Right renal cortex interstitium (tissue), 3 donors: ENCODE results near the gene SEM1. TPM values are rescaled to one million over a fixed set of nuclear protein-coding genes. Genes with fewer than 3 reads are reported as not detected.
"Not testable (repeated sequence)": the region's sequence is repeated elsewhere in the genome, so short reads cannot be mapped to it uniquely, and the experiment has no call there.

Source experiments
- DNase-seq, 3 donors: peaks; one replicate each; pipeline ENCODE4 v3.0.0-alpha.2; 2013; ENCODE audit warnings: low read depth in 3 of 3, low spot score in 2 of 3
- polyA plus RNA-seq, 3 donors: library from polyadenylated mRNA; unstranded; fragments of 120-200 nt; gene quantifications; one replicate each; pipeline ENCODE4 v1.2.1, GENCODE V29; 2013; ENCODE audit not compliant: insufficient read length in 3 of 3

The SEM1 gene
- 100 to 1,000 TPM; 238 to 250 (median 250) TPM for polyA plus RNA-seq

DNA sequence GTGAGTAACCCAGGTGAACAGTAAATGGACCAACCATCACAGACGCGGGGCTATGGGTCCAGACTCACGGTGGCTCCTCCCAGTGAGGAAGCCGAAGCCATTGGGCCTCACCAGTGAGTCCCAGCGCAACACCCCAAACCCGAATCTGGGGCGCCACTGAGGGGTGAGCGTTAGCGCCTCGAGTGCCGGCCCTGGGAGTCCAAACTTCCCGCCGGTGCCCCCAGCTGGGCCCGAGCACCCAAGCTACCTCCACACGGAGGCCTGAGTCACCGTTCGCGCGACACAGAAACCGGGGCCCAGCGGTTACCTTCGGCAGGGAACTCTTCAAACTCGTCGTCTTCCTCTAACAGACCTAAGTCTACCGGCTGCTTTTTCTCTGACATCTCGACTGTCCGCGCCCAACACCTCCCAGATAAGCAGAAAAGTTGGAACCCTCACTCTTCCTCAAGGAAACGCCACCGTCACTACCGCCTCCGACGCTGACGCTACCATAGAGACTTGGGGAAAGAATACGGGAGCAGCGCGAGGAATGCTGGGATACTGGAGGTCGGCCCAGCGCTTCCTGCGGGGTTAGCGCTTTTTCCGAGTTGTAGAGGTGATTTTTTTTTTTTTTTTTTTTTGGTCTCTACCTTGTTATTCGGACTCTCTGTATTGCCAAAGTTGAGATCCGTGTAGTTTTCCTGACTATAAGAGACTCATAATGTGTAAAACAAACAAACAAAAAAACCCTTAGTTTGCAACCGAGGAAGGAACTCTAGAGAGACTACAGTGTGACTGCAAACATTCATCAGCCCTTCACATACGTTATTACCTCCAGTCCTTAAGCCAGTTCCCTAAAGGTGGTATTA, at the start of gene SEM1:
SEM1 (minus strand) TSS at position 466 of the 848 bp plus-strand sequence; CDS start at position 383, 83 bp downstream.
- DNase-seq = peak; percentile 74 to 85 (median 79)

DNA sequence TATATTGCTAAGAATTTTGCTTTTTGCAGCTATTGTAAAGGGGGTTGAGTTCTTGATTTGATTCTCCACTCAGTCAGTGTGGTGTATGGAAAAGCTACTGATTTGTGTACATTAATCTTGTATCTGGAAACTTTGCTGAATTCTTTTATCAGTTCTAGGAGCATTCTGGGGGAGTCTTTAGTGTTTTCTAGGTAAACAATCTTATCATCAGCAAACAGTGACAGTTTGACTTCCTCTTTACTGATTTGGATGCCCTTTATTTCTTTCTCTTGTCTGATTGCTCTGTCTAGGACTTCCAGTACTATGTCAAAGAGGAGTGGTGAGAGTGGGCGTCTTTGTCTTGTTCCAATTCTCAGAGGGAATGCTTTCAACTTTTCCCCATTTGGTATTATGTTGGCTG, 48.2 kb upstream of the SEM1 start:
- not testable (repeated sequence) for DNase-seq

GRCh38 chr7:96747418-96747940, 37.8 kb upstream of the SEM1 start:
- DNase-seq = no peak

- DNase-seq = no peak
Measured at GRCh38 chr7:96740130-96740529, 30.5 kb upstream of the SEM1 start.

- DNase-seq = no peak
Measured at GRCh38 chr7:96739609-96740008, 30.0 kb upstream of the SEM1 start.

DNA sequence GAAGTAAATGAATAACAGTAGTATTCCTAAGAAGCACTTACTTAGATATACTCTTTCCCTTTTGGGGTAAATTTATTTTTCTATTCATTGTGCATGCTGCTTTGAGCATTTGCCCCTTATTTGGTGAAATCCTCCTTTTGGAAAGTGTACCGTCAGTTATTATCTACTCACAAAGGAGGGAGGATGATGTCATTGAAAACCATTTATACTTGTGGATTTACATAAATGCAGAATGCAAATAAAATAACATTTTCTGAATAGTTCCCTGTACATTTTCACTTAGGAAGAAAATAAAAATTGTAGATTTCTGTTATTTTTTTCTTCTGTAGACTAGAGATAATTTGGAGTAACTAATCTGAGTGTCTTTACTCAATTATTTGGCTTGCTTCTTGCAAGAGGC, 29.5 kb upstream of the SEM1 start:
- DNase-seq = no peak

GRCh38 chr7:96738705-96739104, 29.1 kb upstream of the SEM1 start:
- DNase-seq = no peak

DNA sequence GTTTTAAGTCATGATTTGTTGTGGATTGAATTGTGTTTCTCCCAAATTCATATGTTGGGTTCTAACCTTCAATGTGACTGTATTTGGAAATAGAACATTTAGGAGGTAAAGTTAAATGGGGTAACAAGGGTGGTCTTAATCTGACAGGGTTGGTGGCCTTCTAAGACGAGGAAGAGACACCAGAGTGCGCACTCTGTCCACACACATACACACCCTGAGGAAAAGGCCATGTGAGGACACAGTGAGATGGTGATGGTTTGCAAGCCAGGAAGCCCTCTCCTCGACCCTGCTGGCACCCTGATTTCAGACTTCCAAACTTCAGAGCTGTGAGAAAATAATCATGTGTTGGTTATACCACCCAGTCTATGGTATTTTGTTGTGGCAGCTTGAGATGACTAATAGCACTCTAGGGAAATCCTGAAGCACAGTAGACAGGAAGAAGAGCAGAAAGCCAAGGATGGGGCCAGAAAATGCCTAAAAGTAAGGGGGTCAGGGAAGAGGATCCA, 28.0 kb upstream of the SEM1 start:
- no peak for DNase-seq

DNA sequence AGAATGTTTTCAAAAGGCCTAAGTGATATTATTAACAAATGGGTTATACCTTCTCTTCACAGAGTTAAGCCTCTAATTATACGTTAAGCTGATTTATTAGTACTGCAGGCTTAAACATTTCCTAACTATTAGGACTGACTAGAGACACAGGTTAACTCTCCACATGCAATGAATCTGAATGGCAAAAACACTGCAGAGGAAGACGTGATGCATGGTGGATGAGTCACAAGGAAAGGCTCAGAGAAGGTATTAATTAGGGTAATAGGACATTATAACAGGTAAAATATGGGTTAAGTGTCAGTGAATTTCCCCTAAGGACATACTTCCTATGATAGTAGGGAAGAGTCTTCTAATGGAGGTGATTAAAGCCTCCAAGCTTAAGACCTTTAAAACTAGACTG, 24.7 kb upstream of the SEM1 start:
- DNase-seq = no peak

GRCh38 chr7:96729820-96730219, 20.2 kb upstream of the SEM1 start:
- DNase-seq = no peak

GRCh38 chr7:96728139-96728538, 18.5 kb upstream of the SEM1 start:
- DNase-seq = no peak

- no peak for DNase-seq
Measured at GRCh38 chr7:96727534-96728088, 18.0 kb upstream of the SEM1 start.

DNA sequence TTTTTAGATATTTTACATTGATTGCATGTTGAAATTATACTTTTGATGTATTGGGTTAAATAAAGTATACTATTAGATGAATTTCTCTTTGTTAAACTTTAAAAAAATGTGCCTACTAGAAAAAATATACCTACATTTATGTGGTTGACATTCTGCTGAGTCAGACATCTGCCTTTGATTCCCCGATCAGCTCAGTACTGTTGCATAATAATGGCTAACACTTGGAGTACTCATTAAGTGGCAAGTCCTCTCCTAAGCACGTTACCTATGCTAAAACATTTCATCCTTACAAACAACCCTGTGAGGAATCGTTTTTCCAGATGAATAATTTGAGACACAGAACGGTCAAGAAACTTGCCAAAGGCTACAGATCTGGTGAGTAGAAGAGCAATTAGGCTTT, 14.0 kb upstream of the SEM1 start:
- no peak for DNase-seq

DNA sequence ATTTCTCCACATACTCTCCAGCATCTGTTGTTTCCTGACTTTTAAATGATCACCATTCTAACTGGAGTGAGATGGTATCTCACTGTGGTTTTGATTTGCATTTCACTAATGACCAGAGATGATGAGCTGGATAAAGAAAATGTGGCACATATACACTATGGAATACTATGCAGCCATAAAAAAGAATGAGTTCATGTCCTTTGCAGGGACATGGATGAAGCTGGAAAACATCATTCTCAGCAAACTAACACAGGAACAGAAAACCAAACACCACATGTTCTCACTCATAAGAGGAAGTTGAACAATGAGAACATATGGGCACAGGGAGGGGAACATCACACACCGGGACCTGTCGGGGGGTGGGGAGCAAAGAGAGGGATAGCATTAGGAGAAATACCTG, 13.3 kb upstream of the SEM1 start:
- DNase-seq = not testable (repeated sequence)

GRCh38 chr7:96720843-96721242, 11.2 kb upstream of the SEM1 start:
- DNase-seq = no peak

- DNase-seq = no peak
Measured at GRCh38 chr7:96719164-96719563, 9.5 kb upstream of the SEM1 start.

DNA sequence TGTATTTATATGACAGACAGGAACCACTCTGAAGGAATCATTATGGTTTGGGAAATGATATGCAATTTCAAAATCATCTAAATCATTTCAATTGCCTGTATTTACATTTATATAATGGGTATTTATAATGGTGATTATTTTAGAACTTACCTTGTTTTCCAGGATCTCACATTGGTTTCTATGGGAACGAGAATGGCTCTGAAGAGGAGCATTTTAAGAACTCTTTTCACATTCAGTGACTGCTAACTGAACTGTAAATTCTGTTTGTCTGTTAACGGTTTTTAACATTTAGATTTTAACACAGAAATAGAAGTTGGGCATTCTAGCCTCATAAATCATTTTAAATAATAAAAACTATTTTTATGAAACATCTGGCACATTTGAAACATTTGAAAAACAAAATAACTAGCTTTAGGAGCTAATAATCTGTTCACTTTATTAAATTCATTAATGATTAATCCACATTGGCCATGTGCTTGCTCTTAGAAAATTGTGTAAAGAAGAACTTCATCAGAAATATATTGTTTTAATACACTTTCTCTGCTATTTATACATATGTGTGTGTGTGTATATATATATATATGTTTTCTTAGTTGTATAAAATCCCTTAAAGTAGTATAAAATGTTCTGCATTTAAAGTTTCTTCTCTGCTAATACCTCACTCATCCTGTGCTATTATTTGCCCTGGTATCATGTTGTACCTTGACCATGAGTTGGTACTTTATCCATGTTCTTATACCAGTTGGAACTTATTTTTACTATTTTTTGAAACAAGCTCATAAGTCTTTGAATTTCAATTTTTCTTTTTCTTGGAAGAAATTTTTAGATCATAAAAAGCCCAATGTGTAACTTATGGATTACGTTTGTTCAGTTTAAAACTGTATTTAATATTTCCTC, 8.7 kb upstream of the SEM1 start:
- DNase-seq = no peak

GRCh38 chr7:96713037-96713436, 3.4 kb upstream of the SEM1 start:
- DNase-seq = no peak

- DNase-seq = no peak
Measured at GRCh38 chr7:96710544-96710943, 898 bp upstream of the SEM1 start.

DNA sequence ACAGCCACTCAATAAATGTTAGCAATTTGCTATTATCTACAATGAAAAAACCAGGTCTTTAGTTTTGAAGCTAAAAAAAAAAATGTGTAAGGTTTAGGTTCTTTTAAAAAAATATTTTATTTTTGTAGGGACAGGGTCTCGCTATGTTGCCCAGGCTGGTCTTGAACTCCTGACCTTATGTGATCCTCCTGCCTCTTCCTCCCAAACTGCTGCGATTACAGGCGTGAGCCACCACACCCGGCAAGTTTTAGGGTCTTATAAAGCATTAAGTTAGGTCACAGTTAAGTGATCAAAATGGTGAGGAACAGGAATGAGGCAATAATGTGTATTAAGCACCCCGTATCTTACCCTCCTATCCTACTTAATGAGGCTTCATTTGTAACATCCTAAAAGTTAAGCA, 774 bp downstream of the SEM1 start:
- no peak for DNase-seq
